Measurements from ENCODE around the gene RCOR1. TPM values are rescaled to one million over a fixed set of nuclear protein-coding genes. Genes with fewer than 3 reads are reported as not detected.
A peak's percentile ranks its signal among the peaks of the same experiment; 100 is the strongest.

The RCOR1 gene
- total RNA-seq, 1 experiment from 2014 or later, result 25.4 TPM

- no peak for TF ChIP-seq ELF4 (CRISPR knock-in tag; IDR thresholded peaks at IDR 0.05; ENCODE audit: low read depth)
- no peak for TF ChIP-seq GTF2I (CRISPR knock-in tag; conservative IDR thresholded peaks at IDR 0.05)
- no peak for TF ChIP-seq ZNF532 (CRISPR knock-in tag; IDR thresholded peaks at IDR 0.05; ENCODE audit: borderline replicate concordance)
- no peak for TF ChIP-seq FOXJ3 (CRISPR knock-in tag; IDR thresholded peaks at IDR 0.05; ENCODE audit: borderline replicate concordance)
- TF ChIP-seq ERG (CRISPR knock-in tag; IDR thresholded peaks at IDR 0.05), result no peak
- TF ChIP-seq, protein P1, sequence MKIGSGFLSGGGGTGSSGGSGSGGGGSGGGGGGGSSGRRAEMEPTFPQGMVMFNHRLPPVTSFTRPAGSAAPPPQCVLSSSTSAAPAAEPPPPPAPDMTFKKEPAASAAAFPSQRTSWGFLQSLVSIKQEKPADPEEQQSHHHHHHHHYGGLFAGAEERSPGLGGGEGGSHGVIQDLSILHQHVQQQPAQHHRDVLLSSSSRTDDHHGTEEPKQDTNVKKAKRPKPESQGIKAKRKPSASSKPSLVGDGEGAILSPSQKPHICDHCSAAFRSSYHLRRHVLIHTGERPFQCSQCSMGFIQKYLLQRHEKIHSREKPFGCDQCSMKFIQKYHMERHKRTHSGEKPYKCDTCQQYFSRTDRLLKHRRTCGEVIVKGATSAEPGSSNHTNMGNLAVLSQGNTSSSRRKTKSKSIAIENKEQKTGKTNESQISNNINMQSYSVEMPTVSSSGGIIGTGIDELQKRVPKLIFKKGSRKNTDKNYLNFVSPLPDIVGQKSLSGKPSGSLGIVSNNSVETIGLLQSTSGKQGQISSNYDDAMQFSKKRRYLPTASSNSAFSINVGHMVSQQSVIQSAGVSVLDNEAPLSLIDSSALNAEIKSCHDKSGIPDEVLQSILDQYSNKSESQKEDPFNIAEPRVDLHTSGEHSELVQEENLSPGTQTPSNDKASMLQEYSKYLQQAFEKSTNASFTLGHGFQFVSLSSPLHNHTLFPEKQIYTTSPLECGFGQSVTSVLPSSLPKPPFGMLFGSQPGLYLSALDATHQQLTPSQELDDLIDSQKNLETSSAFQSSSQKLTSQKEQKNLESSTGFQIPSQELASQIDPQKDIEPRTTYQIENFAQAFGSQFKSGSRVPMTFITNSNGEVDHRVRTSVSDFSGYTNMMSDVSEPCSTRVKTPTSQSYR (CRISPR knock-in tag; IDR thresholded peaks at IDR 0.05), result no peak
- TF ChIP-seq FOXP1 (CRISPR knock-in tag; IDR thresholded peaks at IDR 0.05; ENCODE audit: borderline replicate concordance), result no peak
Measured at GRCh38 chr14:102723650-102724049, 131.2 kb downstream of the RCOR1 start (continued).

DNA sequence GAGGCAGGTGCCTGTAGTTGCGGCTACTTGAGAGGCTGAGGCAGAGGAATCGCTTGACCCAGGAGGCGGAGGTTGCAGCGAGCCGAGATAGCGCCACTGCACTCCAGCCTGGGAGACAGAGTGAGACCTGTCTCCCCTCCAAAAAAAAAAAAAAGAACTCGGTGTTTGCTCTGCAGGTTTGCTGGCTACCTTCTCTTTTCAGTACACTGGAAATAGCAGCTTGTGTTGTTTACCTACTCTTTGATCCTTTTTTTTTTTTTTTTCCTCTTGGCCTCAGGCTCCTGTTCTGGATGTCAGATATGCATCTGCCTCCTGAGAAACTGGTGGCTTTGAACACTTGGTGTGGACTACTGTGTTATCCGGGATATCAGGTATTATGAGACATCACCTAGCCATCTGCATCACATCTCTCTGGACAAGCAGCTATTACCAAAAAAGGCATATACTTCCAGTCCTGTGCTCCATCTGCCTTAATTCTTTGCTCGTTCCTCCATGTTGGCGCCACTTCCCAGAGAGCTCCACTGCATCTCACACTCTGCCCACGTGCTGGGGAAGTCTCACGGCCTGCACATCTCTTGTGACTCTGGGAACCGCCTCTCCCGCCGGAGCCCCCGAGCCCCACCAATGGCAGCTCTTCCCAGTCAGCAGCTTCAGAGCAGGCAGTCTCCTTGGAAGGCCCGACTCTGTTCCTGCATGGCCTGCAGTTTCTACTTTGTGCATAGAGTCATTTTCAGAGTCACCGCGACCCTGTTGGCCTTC, 133.9 kb downstream of the RCOR1 start:
- Mint-ChIP-seq H3K36me3 (peaks cover 63% of the 10 kb centered on the region), H3K4me3 (no peak overlapping the region), H3K27me3 (ENCODE audit: low read depth) (no peaks in the 10 kb centered on the region), H3K27ac (peak overlapping the region; percentile 5; the same call in 1 of the 2 replicates), H3K4me1 (peaks cover 15% of the 10 kb centered on the region), H3K9me3 (no peaks in the 10 kb centered on the region)
- TF ChIP-seq ZNF416 (CRISPR knock-in tag; IDR thresholded peaks at IDR 0.05), result no peak
- no peak for TF ChIP-seq TEAD1 (CRISPR knock-in tag; IDR thresholded peaks at IDR 0.05)
- TF ChIP-seq ESRRA (CRISPR knock-in tag; IDR thresholded peaks at IDR 0.05; ENCODE audit: borderline replicate concordance), result no peak
- TF ChIP-seq ZBTB21 (CRISPR knock-in tag; IDR thresholded peaks at IDR 0.05; ENCODE audit: borderline replicate concordance), result no peak
- TF ChIP-seq NFATC4 (CRISPR knock-in tag; IDR thresholded peaks at IDR 0.05), result no peak
- TF ChIP-seq NR3C1 (CRISPR knock-in tag; conservative IDR thresholded peaks at IDR 0.05; ENCODE audit: low read depth), result no peak
- TF ChIP-seq ZBTB43 (CRISPR knock-in tag; IDR thresholded peaks at IDR 0.05), result no peak
- no peak for TF ChIP-seq TCF7 (CRISPR knock-in tag; IDR thresholded peaks at IDR 0.05; ENCODE audit: low read depth)
- POLR2A ChIA-PET, result no interaction called here
- ATAC-seq, result no peak
- CTCF ChIA-PET, result interaction anchor here (0.6 to 1.3 kb wide), 2 partner anchors 14 to 31 kb away, joined by 4 read pairs; no protein-coding TSS in a partner anchor
- no peak for DNase-seq (ENCODE audit: low spot score)
